Vagina (tissue), 2 donors: ENCODE results near the gene ACOX3. TPM values are rescaled to one million over a fixed set of nuclear protein-coding genes. Genes with fewer than 3 reads are reported as not detected.
A peak's percentile ranks its signal among the peaks of the same experiment; 100 is the strongest.
"Not testable (repeated sequence)": the region's sequence is repeated elsewhere in the genome, so short reads cannot be mapped to it uniquely, and the experiment has no call there.

Experiments used
- DNase-seq, 2 donors: peaks; one replicate each; pipeline ENCODE4 v3.0.0-alpha.2; 2017; ENCODE audit errors: extremely low spot score in 2 of 2
- H3K27ac ChIP-seq: fragments of 200-600 bp; sonication (generic); one replicate; pipeline ENCODE4 v1.5.1; 2019
- H3K27me3 ChIP-seq: fragments of 200-600 bp; sonication (generic); one replicate; pipeline ENCODE4 v1.5.1; 2019
- H3K36me3 ChIP-seq, 2 donors: fragments of 200-600 bp; sonication (generic); one replicate each; pipeline ENCODE4 v1.5.1; 2017 to 2019
- H3K4me1 ChIP-seq: fragments of 200-600 bp; sonication (generic); one replicate; pipeline ENCODE4 v1.5.1; 2019
- H3K4me3 ChIP-seq, 2 donors: fragments of 200-600 bp; sonication (generic); 1 replicate in 1 of 2; 2 replicates in 1 of 2; pipeline ENCODE4 v1.5.1; 2016 to 2019
- H3K9me3 ChIP-seq: fragments of 200-600 bp; sonication (generic); one replicate; pipeline ENCODE4 v1.5.1; 2019
- CTCF ChIP-seq, 3 experiments: fragments of 450-650 bp in 2 of 3; fragments of 200-600 bp in 1 of 3; sonication (generic) in 1 of 3; IDR thresholded peaks; one replicate each; pipeline ENCODE4 v1.5.1; 2017 to 2019; ENCODE audit warnings: antibody characterized with exemption in 3 of 3, mild to moderate bottlenecking in 2 of 3, moderate library complexity in 2 of 3
- POLR2A ChIP-seq, 2 donors: fragments of 450-650 bp; IDR thresholded peaks; one replicate each; pipeline ENCODE4 v1.6.1; 2017; ENCODE audit warnings: antibody characterized with exemption in 2 of 2, mild to moderate bottlenecking in 2 of 2, moderate library complexity in 2 of 2
- POLR2AphosphoS5 ChIP-seq, 2 donors: sonication (generic); formaldehyde crosslinking; IDR thresholded peaks; one replicate each; pipeline ENCODE4 v1.9.0; 2017; ENCODE audit warnings: antibody characterized with exemption in 2 of 2, mild to moderate bottlenecking in 2 of 2, low read depth in 1 of 2; ENCODE audit not compliant: insufficient read depth in 1 of 2
- intact Hi-C: fragments of 100-400 bp; cut with DNase I; formaldehyde crosslinking; loops from one replicate; pipeline ENCODE4 v1.15.1; 2023
- total RNA-seq: library from RNA; depleted of rRNA; stranded (reverse); fragments of >200 nt; gene quantifications from one replicate; pipeline ENCODE4 v1.2.3, GENCODE V29; 2016

Gene ACOX3
- total RNA-seq, 1 donor from 2014 or later: 46.9 TPM

- H3K36me3 ChIP-seq: no peaks in the 10 kb centered on the region
- intact Hi-C loops: no loop called here
- peaks cover 40% of the 10 kb centered on the region for H3K4me1 ChIP-seq
- H3K9me3 ChIP-seq: no peaks in the 10 kb centered on the region
- H3K27me3 ChIP-seq: no peaks in the 10 kb centered on the region
- H3K27ac ChIP-seq: peak overlapping the region; percentile 73
- DNase-seq: no peak
- no peak for TF ChIP-seq POLR2A (IDR thresholded peaks at IDR 0.05)
- peak in 1 of 3 experiments; percentile 8 for TF ChIP-seq CTCF (IDR thresholded peaks at IDR 0.05)
- TF ChIP-seq POLR2AphosphoS5 (IDR thresholded peaks at IDR 0.05; ENCODE audit: insufficient read depth in 1 of 2, low read depth in 1 of 2): peak; percentile 88 to 90
- peak overlapping the region; percentile 71 to 94 for H3K4me3 ChIP-seq
These were observed 12.0 kb downstream of the ACOX3 start for GRCh38 chr4:8428288-8429097.

GRCh38 chr4:8427761-8428287, 12.7 kb downstream of the ACOX3 start:
- Histone ChIP-seq H3K4me1 (peaks cover 33% of the 10 kb centered on the region), H3K9me3 (no peaks in the 10 kb centered on the region), H3K36me3 (no peaks in the 10 kb centered on the region), H3K4me3 (peak overlapping the region; percentile 71 to 94), H3K27me3 (no peaks in the 10 kb centered on the region), H3K27ac (peak overlapping the region; percentile 73)
- intact Hi-C loops: no loop called here
- TF ChIP-seq POLR2AphosphoS5 (IDR thresholded peaks at IDR 0.05; ENCODE audit: insufficient read depth in 1 of 2, low read depth in 1 of 2): no peak
- no peak for TF ChIP-seq POLR2A (IDR thresholded peaks at IDR 0.05)
- DNase-seq: no peak

GRCh38 chr4:8427262-8427661, 13.3 kb downstream of the ACOX3 start:
- intact Hi-C loops: no loop called here
- Histone ChIP-seq H3K4me3 (peak overlapping the region; percentile 71 to 94), H3K36me3 (no peaks in the 10 kb centered on the region), H3K27me3 (no peaks in the 10 kb centered on the region), H3K4me1 (peaks cover 32% of the 10 kb centered on the region), H3K27ac (no peak overlapping the region), H3K9me3 (no peaks in the 10 kb centered on the region)
- no peak for TF ChIP-seq POLR2A (IDR thresholded peaks at IDR 0.05)
- TF ChIP-seq CTCF (IDR thresholded peaks at IDR 0.05): no peak
- no peak for TF ChIP-seq POLR2AphosphoS5 (IDR thresholded peaks at IDR 0.05; ENCODE audit: insufficient read depth in 1 of 2, low read depth in 1 of 2)
- no peak for DNase-seq

- Histone ChIP-seq H3K9me3 (no peaks in the 10 kb centered on the region), H3K27ac (no peak overlapping the region), H3K4me3 (no peak overlapping the region), H3K36me3 (peaks cover 0 to 5% of the 10 kb centered on the region in 2 donors), H3K27me3 (no peaks in the 10 kb centered on the region), H3K4me1 (peaks cover 33% of the 10 kb centered on the region)
- TF ChIP-seq POLR2A (IDR thresholded peaks at IDR 0.05) (no peak), CTCF (IDR thresholded peaks at IDR 0.05) (no peak)
- no peak for DNase-seq
- intact Hi-C loops: no loop called here
These were observed 17.7 kb downstream of the ACOX3 start for GRCh38 chr4:8422786-8423185.

- no peaks in the 10 kb centered on the region for H3K27me3 ChIP-seq
- no peak overlapping the region for H3K27ac ChIP-seq
- no peak overlapping the region for H3K4me3 ChIP-seq
- no peaks in the 10 kb centered on the region for H3K9me3 ChIP-seq
- TF ChIP-seq CTCF (IDR thresholded peaks at IDR 0.05) (no peak), POLR2AphosphoS5 (IDR thresholded peaks at IDR 0.05; ENCODE audit: insufficient read depth in 1 of 2, low read depth in 1 of 2) (no peak), POLR2A (IDR thresholded peaks at IDR 0.05) (no peak)
- H3K4me1 ChIP-seq: peaks cover 28% of the 10 kb centered on the region
- intact Hi-C loops: no loop called here
- H3K36me3 ChIP-seq: peaks cover 0 to 5% of the 10 kb centered on the region in 2 donors
- no peak for DNase-seq
These were observed 18.2 kb downstream of the ACOX3 start for GRCh38 chr4:8422327-8422726.

DNA sequence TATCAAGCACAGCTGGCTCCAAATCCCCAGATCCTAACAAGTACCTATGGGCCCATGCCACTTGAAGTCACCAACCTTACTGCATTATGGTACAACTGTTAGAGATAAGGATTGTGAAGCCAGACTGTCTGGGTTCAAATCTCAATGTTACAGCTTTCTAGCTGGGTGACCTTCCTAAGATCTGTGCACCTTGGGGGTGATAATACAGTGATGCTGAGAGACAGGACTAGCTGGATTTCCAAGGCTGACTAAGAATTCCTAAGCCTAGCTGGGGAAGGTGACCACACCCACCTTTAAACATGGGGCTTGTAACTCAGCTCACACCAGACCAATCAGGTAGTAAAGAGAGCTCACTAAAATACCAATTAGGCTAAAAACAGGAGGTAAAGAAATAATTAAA, 20.4 kb downstream of the ACOX3 start:
- H3K4me1 ChIP-seq, H3K27ac ChIP-seq, H3K27me3 ChIP-seq, H3K9me3 ChIP-seq, intact Hi-C loops, H3K4me3 ChIP-seq, DNase-seq: not testable (repeated sequence)
- H3K36me3 ChIP-seq: peaks cover 0 to 18% of the 10 kb centered on the region in 2 donors
